Loucy (cell line): ENCODE results near the gene C19orf85.
"Not testable (repeated sequence)": the region's sequence is repeated elsewhere in the genome, so short reads cannot be mapped to it uniquely, and the experiment has no call there.

ENCODE experiments used
- H2AFZ ChIP-seq: fragments of 200-600 bp; sonication (generic); 2 replicates; pipeline ENCODE4 v1.6.0; 2016; ENCODE audit warnings: antibody characterized with exemption, mild to moderate bottlenecking, low read length, moderate library complexity
- H3F3A ChIP-seq: fragments of 200-600 bp; 2 replicates; pipeline ENCODE4 v1.6.0; 2016; ENCODE audit warnings: antibody characterized with exemption, low read depth, mild to moderate bottlenecking
- H3K27me3 ChIP-seq: fragments of 200-600 bp; sonication (generic); 2 replicates; pipeline ENCODE4 v1.6.1; 2014; ENCODE audit warnings: low read length, mild to moderate bottlenecking; ENCODE audit not compliant: insufficient read depth, poor library complexity, severe bottlenecking
- H3K36me3 ChIP-seq: fragments of 200-600 bp; sonication (generic); 2 replicates; pipeline ENCODE4 v1.6.1; 2016; ENCODE audit warnings: low read length; ENCODE audit not compliant: insufficient read depth
- H3K4me1 ChIP-seq: fragments of 200-600 bp; sonication (generic); 2 replicates; pipeline ENCODE4 v1.5.1; 2014; ENCODE audit warnings: low read length, mild to moderate bottlenecking; ENCODE audit not compliant: insufficient read depth, poor library complexity, severe bottlenecking
- H3K4me2 ChIP-seq: fragments of 200-600 bp; sonication (generic); 2 replicates; pipeline ENCODE4 v1.6.0; 2014; ENCODE audit warnings: antibody characterized with exemption, low read length, low read depth, mild to moderate bottlenecking; ENCODE audit not compliant: poor library complexity, severe bottlenecking
- H3K4me3 ChIP-seq: fragments of 200-600 bp; sonication (generic); 2 replicates; pipeline ENCODE4 v1.5.1; 2014; ENCODE audit warnings: low read length, mild to moderate bottlenecking, mixed read lengths; ENCODE audit not compliant: poor library complexity, severe bottlenecking
- H3K79me2 ChIP-seq: fragments of 200-600 bp; sonication (generic); 2 replicates; pipeline ENCODE4 v1.6.1; 2014; ENCODE audit warnings: low read length; ENCODE audit not compliant: insufficient read depth
- H3K9ac ChIP-seq: fragments of 200-600 bp; sonication (generic); 2 replicates; pipeline ENCODE4 v1.6.0; 2014; ENCODE audit warnings: mild to moderate bottlenecking, low read depth, low read length, moderate library complexity; ENCODE audit not compliant: poor library complexity, severe bottlenecking
- H3K9me2 ChIP-seq: fragments of 200-600 bp; sonication (generic); replicated peaks from 2 replicates; pipeline ENCODE4 v1.6.1; 2016; ENCODE audit warnings: low read depth, low read length, mixed read lengths
- H3K9me3 ChIP-seq: fragments of 200-600 bp; sonication (generic); 2 replicates; pipeline ENCODE4 v1.6.1; 2014; ENCODE audit warnings: mild to moderate bottlenecking, antibody characterized with exemption, low read length, low read depth; ENCODE audit not compliant: insufficient read depth
- H4K20me1 ChIP-seq: fragments of 200-600 bp; sonication (generic); 2 replicates; pipeline ENCODE4 v1.6.0; 2014; ENCODE audit warnings: antibody characterized with exemption, low read length, mild to moderate bottlenecking; ENCODE audit not compliant: insufficient read depth, poor library complexity, severe bottlenecking
- EZH2phosphoT487 ChIP-seq: fragments of 200-600 bp; IDR thresholded peaks from 2 replicates; pipeline ENCODE4 v1.6.1; 2018; ENCODE audit warnings: antibody characterized with exemption, mild to moderate bottlenecking, moderate library complexity, borderline replicate concordance
- TF ChIP-seq, protein P1 (sequence below): fragments of 200-600 bp; sonication (generic); conservative IDR thresholded peaks from 2 replicates; pipeline ENCODE4 v1.5.1; 2014; ENCODE audit warnings: mild to moderate bottlenecking, antibody characterized with exemption, low read length

Gene C19orf85

GRCh38 chr19:55497763-55498162, 33.2 kb upstream of the C19orf85 start:
- no peaks in the 10 kb centered on the region for H4K20me1 ChIP-seq

GRCh38 chr19:55496820-55497219, 32.3 kb upstream of the C19orf85 start:
- H4K20me1 ChIP-seq, H3K9ac ChIP-seq, H3K9me2 ChIP-seq: not testable (repeated sequence)

More at GRCh38 chr19:55497763-55498162, 33.2 kb upstream of the C19orf85 start:
- Histone ChIP-seq H3K4me1 (peaks cover 18% of the 10 kb centered on the region), H3K27me3 (no peaks in the 10 kb centered on the region), H3K4me2 (no peak overlapping the region), H3K9me2 (no peaks in the 10 kb centered on the region), H3K4me3 (no peak overlapping the region), H3K9ac (no peak overlapping the region), H3F3A (no peaks in the 10 kb centered on the region), H3K36me3 (no peaks in the 10 kb centered on the region), H3K79me2 (peaks cover 19% of the 10 kb centered on the region; the same call in 1 of the 2 replicates), H3K9me3 (no peaks in the 10 kb centered on the region), H2AFZ (no peak overlapping the region)
- TF ChIP-seq EZH2phosphoT487, result no peak
- TF ChIP-seq, protein P1, sequence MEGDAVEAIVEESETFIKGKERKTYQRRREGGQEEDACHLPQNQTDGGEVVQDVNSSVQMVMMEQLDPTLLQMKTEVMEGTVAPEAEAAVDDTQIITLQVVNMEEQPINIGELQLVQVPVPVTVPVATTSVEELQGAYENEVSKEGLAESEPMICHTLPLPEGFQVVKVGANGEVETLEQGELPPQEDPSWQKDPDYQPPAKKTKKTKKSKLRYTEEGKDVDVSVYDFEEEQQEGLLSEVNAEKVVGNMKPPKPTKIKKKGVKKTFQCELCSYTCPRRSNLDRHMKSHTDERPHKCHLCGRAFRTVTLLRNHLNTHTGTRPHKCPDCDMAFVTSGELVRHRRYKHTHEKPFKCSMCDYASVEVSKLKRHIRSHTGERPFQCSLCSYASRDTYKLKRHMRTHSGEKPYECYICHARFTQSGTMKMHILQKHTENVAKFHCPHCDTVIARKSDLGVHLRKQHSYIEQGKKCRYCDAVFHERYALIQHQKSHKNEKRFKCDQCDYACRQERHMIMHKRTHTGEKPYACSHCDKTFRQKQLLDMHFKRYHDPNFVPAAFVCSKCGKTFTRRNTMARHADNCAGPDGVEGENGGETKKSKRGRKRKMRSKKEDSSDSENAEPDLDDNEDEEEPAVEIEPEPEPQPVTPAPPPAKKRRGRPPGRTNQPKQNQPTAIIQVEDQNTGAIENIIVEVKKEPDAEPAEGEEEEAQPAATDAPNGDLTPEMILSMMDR, result no peak

GRCh38 chr19:55495646-55496349, 31.2 kb upstream of the C19orf85 start:
- H3K9me3 ChIP-seq, result no peaks in the 10 kb centered on the region
- H4K20me1 ChIP-seq, result no peaks in the 10 kb centered on the region
- H3K4me2 ChIP-seq, result no peak overlapping the region
- no peak overlapping the region for H3K9ac ChIP-seq
- H3K4me1 ChIP-seq, result peaks cover 4% of the 10 kb centered on the region
- H3K36me3 ChIP-seq, result no peaks in the 10 kb centered on the region
- TF ChIP-seq EZH2phosphoT487, result no peak
- TF ChIP-seq, protein P1, result no peak
- no peaks in the 10 kb centered on the region for H3K27me3 ChIP-seq
- H3F3A ChIP-seq, result no peaks in the 10 kb centered on the region
- no peak overlapping the region for H2AFZ ChIP-seq
- H3K4me3 ChIP-seq, result no peak overlapping the region
- H3K9me2 ChIP-seq, result no peaks in the 10 kb centered on the region
- H3K79me2 ChIP-seq, result peaks cover under 1% of the 10 kb centered on the region; the same call in 1 of the 2 replicates

More at GRCh38 chr19:55496820-55497219, 32.3 kb upstream of the C19orf85 start:
- H3K4me2 ChIP-seq, H3K27me3 ChIP-seq, H2AFZ ChIP-seq, H3F3A ChIP-seq, H3K4me3 ChIP-seq, H3K36me3 ChIP-seq, H3K9me3 ChIP-seq: not testable (repeated sequence)
- peaks cover 11% of the 10 kb centered on the region; the same call in 1 of the 2 replicates for H3K79me2 ChIP-seq
- peaks cover 13% of the 10 kb centered on the region for H3K4me1 ChIP-seq
